ENCODE results near the gene FAM110A.

GRCh38 chr20:787825-788224, 45.7 kb upstream of the FAM110A start:
- TF ChIP-seq CTCF (conservative IDR thresholded peaks at IDR 0.05; ENCODE audit: low read length) (no peak), EZH2phosphoT487 (IDR thresholded peaks at IDR 0.05; ENCODE audit: borderline replicate concordance, low read depth, low read length) (no peak)
